ENCODE data around the gene CTCFL.

Gene CTCFL

GRCh38 chr20:57560554-57561355 is 35.8 kb upstream of the CTCFL start, which contains the start of gene PCK1:
Gene PCK1 (plus strand): TSS chr20:57561110. CDS start chr20:57561412, 302 bp downstream.
- DNase-seq, result no peak

- no peak for DNase-seq
Observed at GRCh38 chr20:57559658-57560553, 35.0 kb upstream of the CTCFL start.

GRCh38 chr20:57559289-57559634 is 34.3 kb upstream of the CTCFL start:
- DNase-seq, result no peak

DNA sequence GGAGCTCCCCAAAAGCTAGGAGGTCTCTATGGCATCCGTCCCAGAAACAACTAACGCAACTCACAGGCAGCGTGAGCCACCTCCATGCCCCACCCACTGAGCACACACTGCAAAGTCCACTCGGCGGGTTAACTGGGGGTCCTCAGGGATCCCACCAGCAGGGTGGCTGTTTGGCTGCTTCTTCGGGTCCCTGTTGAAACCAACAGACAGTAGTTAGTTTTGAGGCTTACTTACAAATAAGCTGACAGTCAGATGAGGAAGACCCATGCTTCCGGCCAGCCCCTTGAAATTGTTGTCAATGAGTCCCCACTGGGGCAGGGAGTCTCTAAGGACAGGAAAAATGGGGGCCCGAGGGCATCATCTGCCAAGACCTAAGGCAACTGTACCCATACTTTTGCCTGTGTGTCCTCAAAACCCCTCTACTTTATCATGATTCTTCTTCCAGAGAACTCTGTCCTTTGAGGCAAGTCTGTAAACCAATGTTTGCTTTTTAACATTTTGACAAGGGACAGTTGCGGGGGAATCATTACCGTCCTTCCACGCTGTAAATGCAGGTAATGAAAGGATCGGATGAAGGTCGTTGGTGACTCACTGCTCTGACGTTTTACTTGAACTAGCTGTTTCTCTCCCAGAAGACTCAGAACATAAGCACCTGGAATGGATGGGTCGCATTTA is 33.8 kb upstream of the CTCFL start:
- no peak for DNase-seq

DNA sequence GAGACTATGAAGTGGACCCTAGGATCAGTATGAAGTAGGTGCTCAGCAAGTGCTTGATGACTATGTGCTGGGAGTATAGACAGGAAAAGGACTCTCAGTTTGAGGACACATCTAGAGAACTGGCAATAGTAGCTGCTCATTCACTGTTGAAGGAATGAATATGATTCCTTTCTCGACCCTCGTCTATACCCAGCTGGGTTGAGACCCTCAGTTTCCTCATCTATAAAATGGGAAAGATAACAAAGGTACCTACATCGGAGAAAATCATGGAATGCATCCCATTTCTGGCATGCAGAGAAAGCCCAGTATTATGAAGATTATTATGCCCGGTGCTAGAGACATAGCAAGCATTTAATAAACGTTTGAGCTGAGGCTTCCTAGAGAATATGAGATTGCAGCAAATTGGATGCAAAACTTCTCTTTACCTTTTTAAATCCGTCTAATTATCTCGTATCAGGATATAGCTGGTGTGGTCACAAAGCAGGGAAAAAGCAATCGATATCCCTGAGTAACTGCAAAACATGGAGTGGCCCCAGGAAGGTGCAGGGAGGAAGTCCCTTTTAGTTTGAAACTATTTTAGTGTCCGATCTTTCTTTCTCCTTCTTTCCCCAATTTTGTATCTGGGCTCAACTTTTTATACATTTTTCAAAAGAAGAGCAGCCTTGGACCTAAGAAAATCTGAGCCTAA is 33.1 kb upstream of the CTCFL start:
- DNase-seq, result no peak

- no peak for DNase-seq
Observed at GRCh38 chr20:57556980-57557274, 32.0 kb upstream of the CTCFL start.

DNA sequence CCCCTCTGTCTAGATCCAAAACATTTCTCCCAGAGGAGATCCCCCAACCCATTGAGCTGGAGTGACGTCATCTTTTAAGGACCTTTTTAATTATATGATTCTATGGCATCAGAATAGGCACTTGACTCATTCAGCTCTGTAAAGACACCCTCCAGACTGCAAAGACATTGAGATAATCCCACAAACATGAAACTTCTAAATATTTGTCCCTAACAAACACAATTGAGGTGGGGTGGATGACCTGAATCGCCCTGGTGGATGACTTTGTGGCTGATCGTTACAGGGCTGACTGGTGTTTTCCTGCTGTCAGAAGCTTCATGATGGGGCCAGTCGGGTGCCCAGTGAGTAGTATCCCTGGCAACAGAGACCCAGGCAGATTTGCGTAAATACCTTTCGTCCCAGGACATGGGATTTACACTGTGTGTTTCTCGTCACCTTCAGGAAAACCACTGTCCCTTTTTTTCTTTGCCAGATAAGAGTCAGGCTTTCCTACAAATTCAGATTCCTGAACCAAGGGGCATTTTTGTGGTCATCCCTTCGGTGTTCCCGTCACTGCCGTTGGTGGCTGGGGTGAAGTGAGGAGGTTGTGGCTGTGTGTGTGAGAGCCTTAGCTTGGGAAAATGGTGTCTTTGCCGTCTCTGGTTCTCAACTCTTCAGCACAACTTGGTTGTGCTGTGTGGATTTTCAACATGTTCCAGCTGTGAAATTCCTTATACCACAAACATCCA is 30.7 kb upstream of the CTCFL start:
- DNase-seq, result no peak

GRCh38 chr20:57553376-57554018 is 28.6 kb upstream of the CTCFL start:
- no peak for DNase-seq

- DNase-seq, result no peak
Observed at GRCh38 chr20:57552471-57552870, 27.5 kb upstream of the CTCFL start.

- peak; percentile 3 for DNase-seq
Observed at GRCh38 chr20:57548177-57549058, 23.5 kb upstream of the CTCFL start.

DNA sequence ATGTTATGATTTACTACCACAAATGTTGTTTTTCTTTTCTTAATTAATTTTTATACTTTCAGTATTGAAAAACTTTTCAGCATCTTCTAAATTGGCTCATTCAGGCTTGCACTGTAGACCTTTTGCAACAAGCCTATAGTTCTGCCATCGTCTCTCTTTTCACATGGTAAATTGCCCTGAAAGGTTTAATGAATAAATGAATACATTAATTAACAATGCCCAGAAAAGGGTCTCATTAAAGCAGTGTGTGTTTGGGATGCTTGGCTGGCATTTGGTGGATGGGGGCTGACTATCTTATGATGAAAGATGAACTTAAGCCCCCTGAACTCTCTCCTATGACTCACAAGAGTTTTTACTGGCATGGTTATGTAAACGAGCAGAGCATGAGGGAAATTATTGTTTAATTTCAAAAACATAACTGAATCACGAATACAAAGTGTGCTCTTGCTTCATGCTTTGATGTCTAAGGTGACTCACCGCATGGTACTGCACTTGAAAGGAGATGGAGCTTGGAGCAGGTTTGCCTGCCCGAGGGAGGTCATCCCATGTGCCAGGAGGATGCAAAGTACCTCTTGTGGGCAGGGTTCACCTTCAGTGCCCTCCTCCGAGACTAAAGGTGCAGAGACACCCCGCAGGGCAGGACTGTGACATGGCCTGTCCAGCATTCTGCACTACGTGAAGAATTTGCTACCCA is 22.2 kb upstream of the CTCFL start:
- no peak for DNase-seq

GRCh38 chr20:57545927-57546662 is 21.2 kb upstream of the CTCFL start:
- DNase-seq, result no peak

DNA sequence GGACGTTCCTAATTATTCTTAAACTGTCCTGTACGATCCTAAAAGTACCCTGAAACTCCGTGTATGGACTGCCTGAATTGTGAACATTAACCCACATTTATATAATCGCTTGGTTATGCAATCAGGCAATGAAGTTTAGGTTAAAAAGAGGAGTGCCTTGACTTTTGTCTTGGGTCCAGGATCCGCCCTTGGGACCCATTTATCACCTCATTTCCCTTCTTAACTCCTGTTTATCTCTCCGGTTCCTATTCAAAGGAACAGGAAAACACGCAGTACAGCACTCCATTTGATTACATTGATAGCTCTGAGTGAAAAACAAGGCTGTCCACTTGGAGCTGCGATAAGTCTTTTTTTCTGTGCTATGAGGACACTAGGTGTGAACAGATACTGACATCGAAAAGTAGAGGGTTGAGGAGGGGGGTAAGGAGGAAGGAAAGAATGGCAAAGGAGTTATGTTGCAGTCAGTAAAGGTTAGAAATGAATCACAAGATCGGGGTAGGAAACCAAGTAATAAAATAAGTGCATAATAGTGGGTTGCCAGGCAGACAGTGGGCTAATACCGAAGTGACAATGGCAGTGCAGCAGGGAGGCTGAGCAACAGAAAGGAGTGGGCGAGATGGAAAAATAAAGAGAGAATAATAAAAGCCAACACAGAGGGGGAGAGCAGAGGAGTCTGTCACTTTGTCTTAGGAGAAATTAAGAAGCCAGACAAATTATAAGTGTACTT is 20.1 kb upstream of the CTCFL start:
- DNase-seq, result no peak

DNA sequence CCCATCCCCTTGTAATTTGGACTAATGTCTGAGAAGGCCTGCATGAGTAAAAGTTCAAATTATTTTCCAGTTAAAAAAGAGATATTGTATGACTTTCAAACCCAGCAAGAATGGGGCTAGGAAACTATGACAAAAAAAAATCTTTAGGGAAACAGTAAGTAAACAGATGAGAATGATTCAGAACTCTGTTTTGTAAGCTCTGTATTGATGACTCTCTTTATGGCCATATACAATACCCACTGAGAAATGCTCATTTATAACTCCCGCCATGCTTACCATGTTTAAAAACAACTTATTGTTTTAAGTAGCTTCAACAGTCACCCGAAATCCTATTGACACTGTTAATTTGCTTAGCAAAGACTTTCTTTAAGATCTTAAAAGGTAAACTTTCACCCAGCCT is 18.8 kb upstream of the CTCFL start:
- DNase-seq, result no peak

- no peak for DNase-seq
Observed at GRCh38 chr20:57540890-57541580, 16.1 kb upstream of the CTCFL start.

DNA sequence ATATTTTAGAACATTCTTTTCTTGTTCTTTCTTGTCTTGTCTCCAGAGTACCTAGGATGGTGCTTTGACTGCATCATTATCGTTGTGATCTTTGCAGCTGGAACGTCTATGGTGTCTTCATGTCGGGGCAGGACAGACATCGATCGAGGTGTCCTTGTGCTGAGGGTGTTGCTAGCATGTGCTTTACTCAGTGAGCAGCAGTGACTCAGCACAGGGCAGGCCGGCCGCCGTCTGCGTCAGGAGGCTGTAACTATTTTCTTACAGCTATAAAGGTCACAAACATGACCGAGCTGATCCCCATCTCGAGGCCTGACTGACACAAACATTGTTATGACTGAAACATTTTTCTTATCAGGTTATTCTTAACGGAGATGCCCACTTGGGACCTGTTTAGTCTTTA is 14.9 kb upstream of the CTCFL start:
- no peak for DNase-seq

- no peak for DNase-seq
Observed at GRCh38 chr20:57537822-57538221, 12.9 kb upstream of the CTCFL start.
